ENCODE results near the gene ACAD9. TPM values are rescaled to one million over a fixed set of nuclear protein-coding genes. Genes with fewer than 3 reads are reported as not detected.

The ACAD9 gene
- total and polyA plus RNA-seq, 2 of the 13 experiments (the other 11 are each of a cell fraction or from before 2014, with no cell fraction given) = 15.3 to 38.2 TPM

- no peak for TF ChIP-seq ZBTB4 (CRISPR knock-in tag; IDR thresholded peaks at IDR 0.05; ENCODE audit: borderline replicate concordance)
- no peak for TF ChIP-seq PHF20 (CRISPR knock-in tag; IDR thresholded peaks at IDR 0.05)
- peak; percentile 56; the same call in 1 of the 2 replicates for TF ChIP-seq TFAP4 (IDR thresholded peaks at IDR 0.05; ENCODE audit: borderline replicate concordance, low read depth)
- no peak for TF ChIP-seq ZNF382 (CRISPR knock-in tag; IDR thresholded peaks at IDR 0.05; ENCODE audit: borderline replicate concordance)
These were observed 3.8 kb upstream of the ACAD9 start (continued) for GRCh38 chr3:128875556-128876120.

GRCh38 chr3:128878011-128878457 lies 1.4 kb upstream of the ACAD9 start:
- no peak overlapping the region for H3K27ac ChIP-seq (ENCODE audit: extremely low read length, insufficient read depth, low read length)
- CTCF ChIA-PET (ENCODE audit: low intra/inter-chr PET ratio, low total read pairs) = no interaction called here
- ATAC-seq = no peak

More at GRCh38 chr3:128878011-128878457, 1.4 kb upstream of the ACAD9 start:
- Histone ChIP-seq H3K36me3 (replicated peaks in 1 of 2; ENCODE audit: control insufficient read depth in 1 of 2, insufficient read depth in 2 of 2, low read length in 2 of 2) (peaks cover 0 to 11% of the 10 kb centered on the region in 2 experiments; a peak in 2 of 5 replicates), H3K9ac (ENCODE audit: insufficient read depth, low read depth, low read length) (peak overlapping the region; percentile 95), H3K9me3 (ENCODE audit: low read length) (no peaks in the 10 kb centered on the region), H3K27me3 (ENCODE audit: control insufficient read depth in 1 of 2, insufficient read depth in 2 of 2, low read length in 2 of 2) (peaks cover 0 to 6% of the 10 kb centered on the region in 2 experiments; a peak in 1 of 5 replicates), H2AFZ (ENCODE audit: low read length) (no peak overlapping the region), H3K4me2 (ENCODE audit: low read depth, low read length) (peak overlapping the region; percentile 93), H4K20me1 (ENCODE audit: insufficient read depth, low read length) (no peaks in the 10 kb centered on the region), H3K4me1 (ENCODE audit: insufficient read depth, low read length) (peaks cover 40% of the 10 kb centered on the region), H3K79me2 (ENCODE audit: insufficient read depth, low read length) (peaks cover 46% of the 10 kb centered on the region), H3K4me3 (replicated peaks in 1 of 3; ENCODE audit: insufficient read depth in 1 of 3, low read depth in 2 of 3, low read length in 3 of 3) (peak overlapping the region; percentile 66 to 94 (median 72); a peak in 4 of 6 replicates)
- intact Hi-C loops (cut with micrococcal nuclease; ENCODE audit: unreplicated experiment) = loop anchor here (5.0 kb wide), 1 partner anchor 74 kb away; no protein-coding TSS in a partner anchor
- WGBS (ENCODE audit: low lambda C conversion rate) = 83% methylated on average over 7 of the region's 7 CpGs
- peak; percentile 18; the same call in 1 of the 2 replicates for TF ChIP-seq ZNF687 (CRISPR knock-in tag; IDR thresholded peaks at IDR 0.05)
- TF ChIP-seq KAT7 (CRISPR knock-in tag; IDR thresholded peaks at IDR 0.05; ENCODE audit: borderline replicate concordance) = no peak
- TF ChIP-seq FOXP1 (IDR thresholded peaks at IDR 0.05) = no peak
- no peak for TF ChIP-seq FOXP1 (CRISPR knock-in tag; IDR thresholded peaks at IDR 0.05)
- no peak for FAIRE-seq
- POLR2A ChIA-PET = interaction anchor here (1.5 to 1.6 kb wide), 3 partner anchors 9 to 198 kb away, joined by 3 to 6 read pairs (median 5); no protein-coding TSS in a partner anchor
- BruUV-seq (replicated peaks) = no TSS peak
- in situ Hi-C loops (cut with HindIII; ENCODE audit: extremely low pct_ligation_motif_present, low pct_unique_long_range_greater_than_20kb) = no loop called here
- DNase-seq (ENCODE audit: low spot score) = no peak

All from HepG2 (cell line).